ENCODE results near the gene SOHLH1. TPM values are rescaled to one million over a fixed set of nuclear protein-coding genes. Genes with fewer than 3 reads are reported as not detected.

Gene SOHLH1
- total and polyA plus RNA-seq, 2 experiments from 2014 or later: not detected

DNA sequence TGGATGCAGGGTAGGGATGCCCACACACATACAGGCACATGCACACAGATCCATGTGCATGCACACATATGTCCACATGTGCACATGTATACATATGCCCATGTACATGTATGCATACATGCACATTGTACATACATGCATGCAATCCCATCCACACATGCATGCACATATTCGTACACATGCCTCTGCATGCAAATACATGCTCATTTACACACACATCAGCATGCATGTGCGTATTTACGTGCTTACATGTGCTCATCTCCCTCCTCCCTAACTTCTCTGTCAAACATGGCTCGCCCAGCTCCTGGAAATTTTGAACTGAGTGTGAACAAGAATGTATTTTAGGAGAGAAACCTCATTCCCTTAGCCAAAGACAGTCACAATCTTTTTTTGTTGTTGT, 8.9 kb upstream of the SOHLH1 start:
- H3K4me3 ChIP-seq: no peak overlapping the region
- no peak overlapping the region for H3K9ac ChIP-seq
- no peaks in the 10 kb centered on the region for H3K36me3 ChIP-seq (ENCODE audit: low read depth)
- H3K27me3 ChIP-seq (replicated peaks; ENCODE audit: insufficient read depth): peaks cover 15% of the 10 kb centered on the region
- no peaks in the 10 kb centered on the region for H3K9me3 ChIP-seq (ENCODE audit: low read depth)
- H4K20me1 ChIP-seq (ENCODE audit: insufficient read depth): no peaks in the 10 kb centered on the region
- no peak overlapping the region for H2AFZ ChIP-seq
- no peaks in the 10 kb centered on the region for H3K79me2 ChIP-seq (ENCODE audit: insufficient read depth)
- in situ Hi-C loops (cut with MboI): no loop called here
- no peak for DNase-seq
- no peak overlapping the region for H3K27ac ChIP-seq
- H3K4me2 ChIP-seq (ENCODE audit: unreplicated experiment): no peak overlapping the region
- TF ChIP-seq EZH2 (IDR thresholded peaks at IDR 0.05; ENCODE audit: insufficient read depth, poor library complexity, severe bottlenecking) (no peak), EZH2phosphoT487 (IDR thresholded peaks at IDR 0.05; ENCODE audit: insufficient read depth, low read depth) (no peak)
- no peaks in the 10 kb centered on the region for H3K9me2 ChIP-seq (ENCODE audit: insufficient read depth)
- H3K4me1 ChIP-seq (ENCODE audit: insufficient read depth): no peaks in the 10 kb centered on the region
- WGBS, 2 experiments (ENCODE audit: low coverage in 1 of 2, low lambda C conversion rate in 2 of 2, missing lambda C conversion rate in 2 of 2): 34 to 38% methylated on average over 4 of the region's 4 CpGs
- no peaks in the 10 kb centered on the region for H3F3A ChIP-seq (ENCODE audit: insufficient read depth)

DNA sequence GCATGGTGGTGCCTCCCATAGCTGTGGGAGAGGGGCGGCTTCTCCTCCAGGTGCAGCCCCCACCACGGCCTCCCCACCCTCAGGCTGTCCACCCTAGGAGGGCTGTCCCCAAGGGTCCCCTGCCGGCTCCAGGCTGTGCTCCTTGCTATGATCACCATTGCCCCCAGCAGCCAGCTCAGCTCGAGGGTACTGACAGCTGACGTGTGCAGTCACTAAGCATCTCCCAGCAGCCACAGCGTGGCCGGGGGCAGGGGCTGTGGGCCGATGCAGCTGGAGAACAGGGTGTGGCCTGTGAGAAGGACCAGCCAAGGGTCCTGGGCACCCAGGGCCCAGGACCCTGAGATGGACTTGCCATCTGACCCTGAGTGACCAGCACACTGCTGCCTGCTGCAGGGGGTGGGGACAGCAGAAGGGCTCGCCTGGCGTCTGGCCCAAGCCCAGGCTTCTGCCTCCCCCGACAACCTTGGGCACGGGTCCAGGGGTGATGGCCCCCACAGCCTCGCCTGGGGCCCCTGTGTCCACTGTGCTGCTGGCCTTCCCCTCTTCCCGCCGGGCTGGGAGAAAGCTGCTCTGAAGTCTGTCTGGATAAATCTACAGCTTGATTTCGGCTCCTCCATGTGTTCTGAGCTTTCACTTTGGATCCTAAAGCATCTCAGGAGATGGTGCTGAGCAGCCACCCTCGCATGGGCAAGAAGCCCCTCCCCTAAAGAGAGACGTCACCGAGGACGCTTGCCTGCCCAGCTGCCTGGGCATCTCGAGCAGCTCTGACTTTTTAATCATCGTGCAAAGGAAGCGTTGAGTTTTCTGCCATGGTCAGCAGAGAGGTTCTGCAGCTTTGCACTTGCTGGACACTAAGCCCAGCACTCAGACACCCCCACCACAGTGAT, 8.2 kb upstream of the SOHLH1 start:
- peaks cover 12% of the 10 kb centered on the region; the same call in 1 of the 2 replicates for H3K27me3 ChIP-seq (replicated peaks; ENCODE audit: insufficient read depth)
- no peak overlapping the region for H3K27ac ChIP-seq
- in situ Hi-C loops (cut with MboI): no loop called here
- DNase-seq: no peak
- H3K79me2 ChIP-seq (ENCODE audit: insufficient read depth): no peaks in the 10 kb centered on the region
- no peak for TF ChIP-seq EZH2 (IDR thresholded peaks at IDR 0.05; ENCODE audit: insufficient read depth, poor library complexity, severe bottlenecking)
- no peak for TF ChIP-seq EZH2phosphoT487 (IDR thresholded peaks at IDR 0.05; ENCODE audit: insufficient read depth, low read depth)
- no peaks in the 10 kb centered on the region for H4K20me1 ChIP-seq (ENCODE audit: insufficient read depth)
- H2AFZ ChIP-seq: no peak overlapping the region
- no peaks in the 10 kb centered on the region for H3K36me3 ChIP-seq (ENCODE audit: low read depth)
- H3K4me3 ChIP-seq: no peak overlapping the region
- H3K9me3 ChIP-seq (ENCODE audit: low read depth): no peaks in the 10 kb centered on the region
- no peak overlapping the region for H3K9ac ChIP-seq
- WGBS, 2 experiments (ENCODE audit: low coverage in 1 of 2, low lambda C conversion rate in 2 of 2, missing lambda C conversion rate in 2 of 2): 21 to 26% methylated on average over 22 to 23 of the region's 23 CpGs
- H3K4me1 ChIP-seq (ENCODE audit: insufficient read depth): no peaks in the 10 kb centered on the region
- no peaks in the 10 kb centered on the region for H3F3A ChIP-seq (ENCODE audit: insufficient read depth)
- no peak overlapping the region for H3K4me2 ChIP-seq (ENCODE audit: unreplicated experiment)
- no peaks in the 10 kb centered on the region for H3K9me2 ChIP-seq (ENCODE audit: insufficient read depth)

DNA sequence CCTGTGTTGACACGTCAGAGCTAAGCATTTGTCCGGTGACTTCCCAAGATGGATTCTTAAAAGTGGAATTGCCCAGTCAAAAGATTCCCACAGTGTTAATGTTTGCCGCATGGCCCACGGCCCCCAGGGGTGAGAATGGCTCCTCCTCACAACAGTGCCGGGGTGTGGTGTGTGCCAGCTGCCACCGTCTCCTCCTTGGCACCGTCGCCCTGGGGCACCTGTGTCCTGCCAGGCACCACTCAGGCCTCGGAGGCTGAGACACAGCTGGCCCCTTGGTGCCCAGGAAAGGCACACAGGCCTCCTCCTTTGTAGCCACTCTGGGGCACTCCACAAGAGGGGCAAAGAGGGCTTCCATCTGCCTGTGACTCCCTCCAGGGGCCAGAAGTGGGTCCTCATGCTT, 7.0 kb upstream of the SOHLH1 start:
- no peaks in the 10 kb centered on the region for H3K9me3 ChIP-seq (ENCODE audit: low read depth)
- 38 to 44% methylated on average over 9 of the region's 9 CpGs for whole genome bisulfite sequencing, 2 experiments (ENCODE audit: low coverage in 1 of 2, low lambda C conversion rate in 2 of 2, missing lambda C conversion rate in 2 of 2)
- no peaks in the 10 kb centered on the region for H3F3A ChIP-seq (ENCODE audit: insufficient read depth)
- no peaks in the 10 kb centered on the region for H4K20me1 ChIP-seq (ENCODE audit: insufficient read depth)
- in situ Hi-C loops (cut with MboI): no loop called here
- no peak overlapping the region for H3K4me2 ChIP-seq (ENCODE audit: unreplicated experiment)
- no peaks in the 10 kb centered on the region for H3K4me1 ChIP-seq (ENCODE audit: insufficient read depth)
- H3K27ac ChIP-seq: no peak overlapping the region
- TF ChIP-seq EZH2 (IDR thresholded peaks at IDR 0.05; ENCODE audit: insufficient read depth, poor library complexity, severe bottlenecking) (no peak), EZH2phosphoT487 (IDR thresholded peaks at IDR 0.05; ENCODE audit: insufficient read depth, low read depth) (no peak)
- DNase-seq: no peak
- H3K9ac ChIP-seq: no peak overlapping the region
- H3K36me3 ChIP-seq (ENCODE audit: low read depth): no peaks in the 10 kb centered on the region
- H3K79me2 ChIP-seq (ENCODE audit: insufficient read depth): no peaks in the 10 kb centered on the region
- no peaks in the 10 kb centered on the region for H3K9me2 ChIP-seq (ENCODE audit: insufficient read depth)
- H3K27me3 ChIP-seq (replicated peaks; ENCODE audit: insufficient read depth): peaks cover 12% of the 10 kb centered on the region; the same call in 1 of the 2 replicates
- H3K4me3 ChIP-seq: no peak overlapping the region
- H2AFZ ChIP-seq: no peak overlapping the region

DNA sequence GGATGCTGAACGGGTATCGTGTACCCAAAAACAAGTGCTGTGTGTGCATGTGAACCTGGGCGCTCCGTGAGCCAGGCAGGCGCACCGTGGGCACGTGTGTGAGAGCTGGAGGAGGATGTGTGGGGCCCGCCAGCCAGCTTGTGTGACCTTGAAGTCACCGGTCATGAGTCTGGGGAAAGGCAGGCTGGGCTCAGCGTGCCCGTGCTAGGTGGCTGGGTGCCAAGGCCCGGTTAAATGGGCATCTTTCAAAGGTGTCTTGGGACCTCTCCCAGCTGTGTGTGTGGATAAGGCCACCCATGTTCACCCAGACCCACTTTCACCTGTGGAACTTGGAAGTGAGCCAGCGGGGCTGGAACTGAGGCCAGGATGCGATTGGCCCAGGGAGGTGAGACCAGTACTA, 6.1 kb upstream of the SOHLH1 start:
- Histone ChIP-seq H3K4me3 (no peak overlapping the region), H3K27ac (no peak overlapping the region), H2AFZ (no peak overlapping the region), H3K4me1 (ENCODE audit: insufficient read depth) (no peaks in the 10 kb centered on the region), H3K9me2 (ENCODE audit: insufficient read depth) (no peaks in the 10 kb centered on the region), H3K4me2 (ENCODE audit: unreplicated experiment) (no peak overlapping the region), H3K79me2 (ENCODE audit: insufficient read depth) (no peaks in the 10 kb centered on the region), H3K36me3 (ENCODE audit: low read depth) (no peaks in the 10 kb centered on the region), H3K27me3 (replicated peaks; ENCODE audit: insufficient read depth) (peaks cover 12% of the 10 kb centered on the region; the same call in 1 of the 2 replicates), H3K9me3 (ENCODE audit: low read depth) (no peaks in the 10 kb centered on the region), H3F3A (ENCODE audit: insufficient read depth) (no peaks in the 10 kb centered on the region), H4K20me1 (ENCODE audit: insufficient read depth) (no peaks in the 10 kb centered on the region), H3K9ac (no peak overlapping the region)
- DNase-seq: no peak
- TF ChIP-seq EZH2 (IDR thresholded peaks at IDR 0.05; ENCODE audit: insufficient read depth, poor library complexity, severe bottlenecking) (no peak), EZH2phosphoT487 (IDR thresholded peaks at IDR 0.05; ENCODE audit: insufficient read depth, low read depth) (no peak)
- in situ Hi-C loops (cut with MboI): no loop called here
- 70 to 73% methylated on average over 14 of the region's 14 CpGs for WGBS, 2 experiments (ENCODE audit: low coverage in 1 of 2, low lambda C conversion rate in 2 of 2, missing lambda C conversion rate in 2 of 2)

Data from GM23248 (cell line).